ENCODE data around the gene LPP.

LPP gene

DNA sequence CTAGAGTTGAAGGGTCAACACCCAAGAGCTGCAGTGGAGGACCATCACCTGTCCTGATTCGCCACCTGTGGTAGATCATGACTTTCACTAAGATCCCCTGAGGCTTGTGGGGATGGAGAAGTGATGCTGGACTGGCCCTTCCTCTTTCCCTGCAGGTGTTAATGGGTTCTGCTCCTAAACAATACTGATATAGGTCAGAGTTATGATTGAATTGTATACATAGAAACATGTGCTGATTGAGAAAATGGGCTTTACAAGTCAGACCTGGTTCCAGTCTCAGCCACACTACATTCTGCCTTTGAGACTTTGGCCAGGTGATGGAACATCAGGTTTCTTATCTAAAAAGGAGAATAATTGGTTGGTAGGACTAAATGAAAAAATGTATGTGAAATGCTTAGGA, 598.9 kb downstream of the LPP start:
- H3K4me3 ChIP-seq (ENCODE audit: low read depth, low read length) = no peak overlapping the region
- TF ChIP-seq, protein P1, sequence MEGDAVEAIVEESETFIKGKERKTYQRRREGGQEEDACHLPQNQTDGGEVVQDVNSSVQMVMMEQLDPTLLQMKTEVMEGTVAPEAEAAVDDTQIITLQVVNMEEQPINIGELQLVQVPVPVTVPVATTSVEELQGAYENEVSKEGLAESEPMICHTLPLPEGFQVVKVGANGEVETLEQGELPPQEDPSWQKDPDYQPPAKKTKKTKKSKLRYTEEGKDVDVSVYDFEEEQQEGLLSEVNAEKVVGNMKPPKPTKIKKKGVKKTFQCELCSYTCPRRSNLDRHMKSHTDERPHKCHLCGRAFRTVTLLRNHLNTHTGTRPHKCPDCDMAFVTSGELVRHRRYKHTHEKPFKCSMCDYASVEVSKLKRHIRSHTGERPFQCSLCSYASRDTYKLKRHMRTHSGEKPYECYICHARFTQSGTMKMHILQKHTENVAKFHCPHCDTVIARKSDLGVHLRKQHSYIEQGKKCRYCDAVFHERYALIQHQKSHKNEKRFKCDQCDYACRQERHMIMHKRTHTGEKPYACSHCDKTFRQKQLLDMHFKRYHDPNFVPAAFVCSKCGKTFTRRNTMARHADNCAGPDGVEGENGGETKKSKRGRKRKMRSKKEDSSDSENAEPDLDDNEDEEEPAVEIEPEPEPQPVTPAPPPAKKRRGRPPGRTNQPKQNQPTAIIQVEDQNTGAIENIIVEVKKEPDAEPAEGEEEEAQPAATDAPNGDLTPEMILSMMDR (IDR thresholded peaks at IDR 0.05; ENCODE audit: low read depth, low read length) = no peak
- DNase-seq = no peak
- H3K9me3 ChIP-seq = no peaks in the 10 kb centered on the region
- H3K36me3 ChIP-seq = no peaks in the 10 kb centered on the region
- H3K27me3 ChIP-seq = no peaks in the 10 kb centered on the region
- H3K4me1 ChIP-seq = no peaks in the 10 kb centered on the region

DNA sequence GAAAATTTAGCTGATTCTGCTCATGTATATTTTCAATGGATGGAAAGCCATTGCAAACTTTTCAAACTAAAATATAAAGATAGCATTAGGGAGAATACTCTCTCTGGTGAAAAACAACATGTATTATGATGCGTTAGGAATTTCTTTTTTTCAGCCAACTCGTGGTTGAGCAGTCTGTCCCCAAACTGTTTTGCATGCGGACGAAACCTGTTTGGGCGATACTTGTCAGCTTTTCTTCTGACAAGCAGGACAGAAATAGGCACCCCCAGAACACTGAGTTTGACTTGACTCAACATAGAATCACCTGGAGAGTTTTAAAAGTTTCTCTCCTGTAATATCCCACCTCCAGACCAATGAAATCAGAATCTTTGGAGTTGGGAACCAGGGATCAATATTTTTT, 600.3 kb downstream of the LPP start:
- H3K9me3 ChIP-seq = no peaks in the 10 kb centered on the region
- no peak overlapping the region for H3K4me3 ChIP-seq (ENCODE audit: low read depth, low read length)
- TF ChIP-seq, protein P1 (IDR thresholded peaks at IDR 0.05; ENCODE audit: low read depth, low read length) = no peak
- no peaks in the 10 kb centered on the region for H3K27me3 ChIP-seq
- no peak for DNase-seq
- H3K36me3 ChIP-seq = no peaks in the 10 kb centered on the region
- H3K4me1 ChIP-seq = no peaks in the 10 kb centered on the region

DNA sequence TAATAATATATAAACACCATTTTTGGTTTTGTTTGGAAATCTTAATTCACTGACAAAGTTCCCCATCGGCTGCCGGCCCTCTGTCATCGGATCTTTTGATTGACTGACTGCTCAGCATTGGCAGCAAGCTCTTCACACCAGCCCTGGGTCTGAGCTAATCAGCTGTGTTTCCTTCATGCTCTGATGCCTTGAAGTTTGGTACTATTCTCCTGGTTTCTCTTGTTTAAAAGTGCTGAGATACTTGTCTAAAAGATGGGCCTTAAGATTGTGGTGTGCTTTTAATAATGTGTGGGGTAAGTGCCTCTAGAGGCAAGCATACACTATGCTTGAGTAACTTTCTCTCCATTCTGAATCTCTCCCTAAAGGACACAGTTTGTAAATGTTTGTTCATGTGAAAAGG, 602.3 kb downstream of the LPP start:
- no peak for DNase-seq
- TF ChIP-seq, protein P1 (IDR thresholded peaks at IDR 0.05; ENCODE audit: low read depth, low read length) = no peak
- no peaks in the 10 kb centered on the region for H3K4me1 ChIP-seq

DNA sequence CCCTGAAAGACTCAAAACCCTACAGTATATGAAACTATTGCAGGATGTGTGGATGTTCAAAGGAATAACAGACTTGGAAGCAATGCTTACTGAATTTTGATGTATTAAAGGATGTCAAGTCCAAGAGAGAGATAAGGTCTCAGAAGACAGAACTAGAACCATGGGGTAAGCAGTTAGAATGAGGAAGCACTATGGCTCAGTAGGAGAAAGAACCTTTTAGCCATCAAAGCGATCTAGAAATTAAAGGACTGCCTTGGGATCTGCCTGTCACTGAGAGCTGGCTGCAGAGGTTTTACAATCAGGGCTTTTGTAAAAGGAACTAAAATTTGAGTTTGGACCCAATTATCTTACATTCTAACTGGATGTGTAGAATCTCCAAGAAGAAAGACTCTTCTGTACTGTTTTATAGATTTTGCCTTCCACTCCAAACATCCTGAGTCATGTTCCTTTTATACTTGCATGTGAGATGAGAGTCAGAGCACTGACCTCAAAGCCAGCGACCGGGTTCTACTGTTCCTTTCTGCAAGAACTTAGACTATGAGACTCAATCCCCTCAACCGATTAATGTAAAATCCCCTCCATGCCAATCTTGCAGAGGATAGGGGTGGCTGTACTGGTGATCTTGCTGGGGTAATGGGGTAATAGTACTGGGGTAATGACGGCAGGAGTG, 605.5 kb downstream of the LPP start:
- no peak for DNase-seq
- no peaks in the 10 kb centered on the region for H3K36me3 ChIP-seq
- H3K27me3 ChIP-seq = no peaks in the 10 kb centered on the region
- no peaks in the 10 kb centered on the region; the same call in 1 of the 2 replicates for H3K4me1 ChIP-seq
- no peak overlapping the region for H3K4me3 ChIP-seq (ENCODE audit: low read depth, low read length)
- H3K9me3 ChIP-seq = no peaks in the 10 kb centered on the region
- TF ChIP-seq, protein P1 (IDR thresholded peaks at IDR 0.05; ENCODE audit: low read depth, low read length) = no peak

More for the DNA sequence above, 602.3 kb downstream of the LPP start:
- Histone ChIP-seq H3K4me3 (ENCODE audit: low read depth, low read length) (no peak overlapping the region), H3K36me3 (no peaks in the 10 kb centered on the region), H3K9me3 (no peaks in the 10 kb centered on the region), H3K27me3 (no peaks in the 10 kb centered on the region)

DNA sequence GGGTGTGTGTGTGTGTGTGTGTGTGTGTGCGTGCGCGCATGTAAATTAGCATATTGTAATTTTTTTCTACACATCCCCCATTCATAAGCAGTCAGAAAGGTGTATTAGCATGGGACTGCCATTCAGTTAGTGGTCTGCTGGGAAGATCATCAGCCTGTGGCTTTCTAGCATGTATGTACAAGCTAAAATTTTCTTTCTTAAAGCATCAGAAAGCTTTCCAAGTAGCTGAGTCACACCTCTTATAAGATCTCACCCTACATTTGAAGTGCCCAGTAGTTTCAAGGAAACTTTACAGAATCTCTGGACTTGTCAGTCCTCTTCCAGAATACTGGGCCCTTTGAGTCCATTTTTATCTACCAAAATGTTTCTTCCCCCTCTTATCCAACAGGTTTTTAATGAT, 606.5 kb downstream of the LPP start:
- Histone ChIP-seq H3K4me3 (ENCODE audit: low read depth, low read length) (no peak overlapping the region), H3K4me1 (no peaks in the 10 kb centered on the region; the same call in none of the 2 replicates), H3K27me3 (no peaks in the 10 kb centered on the region), H3K9me3 (no peaks in the 10 kb centered on the region), H3K36me3 (no peaks in the 10 kb centered on the region)
- DNase-seq = no peak
- TF ChIP-seq, protein P1 (IDR thresholded peaks at IDR 0.05; ENCODE audit: low read depth, low read length) = no peak

DNA sequence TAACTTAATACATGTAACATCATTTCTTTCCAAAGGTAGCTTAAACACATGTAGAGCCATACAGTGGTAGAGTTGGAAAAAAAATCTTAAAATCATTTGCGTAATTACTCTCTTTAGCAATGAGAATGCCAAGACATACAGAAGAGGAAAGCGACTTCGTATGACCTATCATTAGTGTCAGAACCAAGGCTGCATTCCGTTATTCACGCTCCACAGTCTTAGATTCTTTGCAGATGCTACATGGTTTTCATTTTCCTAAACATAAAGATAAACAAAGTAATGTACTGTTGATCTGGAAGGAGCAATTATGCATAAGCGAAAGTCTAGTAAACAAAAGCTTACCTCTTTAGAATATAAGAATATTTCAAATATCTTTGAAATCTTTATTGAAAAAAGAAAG, 607.5 kb downstream of the LPP start:
- no peak for DNase-seq
- Histone ChIP-seq H3K27me3 (no peaks in the 10 kb centered on the region), H3K4me3 (ENCODE audit: low read depth, low read length) (no peak overlapping the region), H3K9me3 (no peaks in the 10 kb centered on the region), H3K4me1 (no peaks in the 10 kb centered on the region; the same call in none of the 2 replicates), H3K36me3 (no peaks in the 10 kb centered on the region)
- TF ChIP-seq, protein P1 (IDR thresholded peaks at IDR 0.05; ENCODE audit: low read depth, low read length) = no peak

Data from BE2C (cell line).